ENCODE results near the gene GRID1. TPM values are rescaled to one million over a fixed set of nuclear protein-coding genes. Genes with fewer than 3 reads are reported as not detected.

GRID1 gene
- polyA plus RNA-seq, 1 of the 3 experiments (the other 2 are of a cell fraction), result 0.13 TPM

DNA sequence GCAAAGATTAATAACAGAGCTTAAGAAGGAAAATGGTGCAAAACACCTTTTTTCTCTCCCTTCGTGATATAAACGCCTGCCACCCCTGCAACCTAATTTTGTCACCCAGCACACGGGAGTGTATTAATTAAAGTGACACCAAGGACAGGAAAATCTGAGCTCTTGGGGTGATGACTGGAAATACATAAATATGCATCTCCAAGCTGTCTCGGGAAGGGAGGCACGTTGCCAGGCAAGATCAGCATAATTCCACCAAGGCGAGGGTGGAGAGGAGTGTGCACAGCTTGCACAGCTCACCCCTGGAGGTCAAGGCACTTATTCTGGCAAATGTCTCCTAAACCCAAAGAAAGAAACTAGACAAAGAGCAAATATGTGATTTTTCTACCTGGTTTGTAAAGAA is 700.9 kb downstream of the GRID1 start:
- ChIA-PET POLR2A (no interaction called here), CTCF (interaction anchor here (0.6 to 1.7 kb wide), 2 partner anchors 14 to 24 kb away, joined by 3 read pairs; no protein-coding TSS in a partner anchor)
- Histone ChIP-seq H2AFZ (ENCODE audit: low read depth) (no peak overlapping the region), H4K20me1 (ENCODE audit: insufficient read depth) (no peaks in the 10 kb centered on the region), H3F3A (replicated peaks; ENCODE audit: insufficient read depth) (no peaks in the 10 kb centered on the region), H3K36me3 (replicated peaks in 1 of 2; ENCODE audit: control insufficient read depth in 1 of 2, insufficient read depth in 2 of 2, low read length in 1 of 2) (no peaks in the 10 kb centered on the region), H3K9ac (no peak overlapping the region), H3K27me3 (ENCODE audit: insufficient read depth) (no peaks in the 10 kb centered on the region), H3K9me3 (no peaks in the 10 kb centered on the region), H3K4me1 (ENCODE audit: control insufficient read depth in 1 of 2, insufficient read depth in 2 of 2, low read depth in 1 of 2, low read length in 1 of 2) (no peaks in the 10 kb centered on the region), H3K4me3 (ENCODE audit: low read depth in 2 of 2, low read length in 1 of 2) (no peak overlapping the region), H3K4me2 (no peak overlapping the region), H3K9me2 (no peaks in the 10 kb centered on the region), H3K79me2 (ENCODE audit: insufficient read depth) (no peaks in the 10 kb centered on the region), H3K27ac (ENCODE audit: low read depth in 2 of 2, low read length in 1 of 2) (no peak overlapping the region)
- 52% methylated on average over 6 of the region's 6 CpGs for WGBS (ENCODE audit: low lambda C conversion rate)
- DNase-seq, result no peak
- TF ChIP-seq, protein P1, sequence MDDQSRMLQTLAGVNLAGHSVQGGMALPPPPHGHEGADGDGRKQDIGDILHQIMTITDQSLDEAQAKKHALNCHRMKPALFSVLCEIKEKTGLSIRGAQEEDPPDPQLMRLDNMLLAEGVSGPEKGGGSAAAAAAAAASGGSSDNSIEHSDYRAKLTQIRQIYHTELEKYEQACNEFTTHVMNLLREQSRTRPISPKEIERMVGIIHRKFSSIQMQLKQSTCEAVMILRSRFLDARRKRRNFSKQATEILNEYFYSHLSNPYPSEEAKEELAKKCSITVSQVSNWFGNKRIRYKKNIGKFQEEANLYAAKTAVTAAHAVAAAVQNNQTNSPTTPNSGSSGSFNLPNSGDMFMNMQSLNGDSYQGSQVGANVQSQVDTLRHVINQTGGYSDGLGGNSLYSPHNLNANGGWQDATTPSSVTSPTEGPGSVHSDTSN (IDR thresholded peaks at IDR 0.05), result no peak
- no peak for TF ChIP-seq YY1 (IDR thresholded peaks at IDR 0.05; ENCODE audit: low read depth)
- TF ChIP-seq, protein P2, sequence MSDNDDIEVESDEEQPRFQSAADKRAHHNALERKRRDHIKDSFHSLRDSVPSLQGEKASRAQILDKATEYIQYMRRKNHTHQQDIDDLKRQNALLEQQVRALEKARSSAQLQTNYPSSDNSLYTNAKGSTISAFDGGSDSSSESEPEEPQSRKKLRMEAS (IDR thresholded peaks at IDR 0.05; ENCODE audit: low read depth), result no peak
- no peak for TF ChIP-seq ELF1 (IDR thresholded peaks at IDR 0.05)

GRCh38 chr10:85665078-85665477 is 701.5 kb downstream of the GRID1 start:
- Histone ChIP-seq H3K9ac (no peak overlapping the region), H3K9me3 (no peaks in the 10 kb centered on the region), H3K79me2 (ENCODE audit: insufficient read depth) (no peaks in the 10 kb centered on the region), H2AFZ (ENCODE audit: low read depth) (no peak overlapping the region), H3K27me3 (ENCODE audit: insufficient read depth) (no peaks in the 10 kb centered on the region), H3K27ac (ENCODE audit: low read depth in 2 of 2, low read length in 1 of 2) (no peak overlapping the region), H4K20me1 (ENCODE audit: insufficient read depth) (no peaks in the 10 kb centered on the region), H3K4me2 (no peak overlapping the region), H3K4me1 (ENCODE audit: control insufficient read depth in 1 of 2, insufficient read depth in 2 of 2, low read depth in 1 of 2, low read length in 1 of 2) (no peaks in the 10 kb centered on the region), H3K9me2 (no peaks in the 10 kb centered on the region), H3K4me3 (ENCODE audit: low read depth in 2 of 2, low read length in 1 of 2) (no peak overlapping the region), H3F3A (replicated peaks; ENCODE audit: insufficient read depth) (no peaks in the 10 kb centered on the region), H3K36me3 (replicated peaks in 1 of 2; ENCODE audit: control insufficient read depth in 1 of 2, insufficient read depth in 2 of 2, low read length in 1 of 2) (no peaks in the 10 kb centered on the region)
- CTCF ChIA-PET, result interaction anchor here (0.6 to 1.7 kb wide), 2 partner anchors 13 to 24 kb away, joined by 3 read pairs; no protein-coding TSS in a partner anchor
- POLR2A ChIA-PET, result no interaction called here
- WGBS (ENCODE audit: low lambda C conversion rate), result 13% methylated on average over 1 of the region's 1 CpG
- no peak for DNase-seq
- TF ChIP-seq, protein P3, sequence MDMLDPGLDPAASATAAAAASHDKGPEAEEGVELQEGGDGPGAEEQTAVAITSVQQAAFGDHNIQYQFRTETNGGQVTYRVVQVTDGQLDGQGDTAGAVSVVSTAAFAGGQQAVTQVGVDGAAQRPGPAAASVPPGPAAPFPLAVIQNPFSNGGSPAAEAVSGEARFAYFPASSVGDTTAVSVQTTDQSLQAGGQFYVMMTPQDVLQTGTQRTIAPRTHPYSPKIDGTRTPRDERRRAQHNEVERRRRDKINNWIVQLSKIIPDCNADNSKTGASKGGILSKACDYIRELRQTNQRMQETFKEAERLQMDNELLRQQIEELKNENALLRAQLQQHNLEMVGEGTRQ (IDR thresholded peaks at IDR 0.05; ENCODE audit: borderline replicate concordance, low read depth, low read length), result no peak
- no peak for TF ChIP-seq NRF1 (IDR thresholded peaks at IDR 0.05; ENCODE audit: low read depth, low read length)
- TF ChIP-seq EP300 (IDR thresholded peaks at IDR 0.05; ENCODE audit: borderline replicate concordance in 1 of 2, low read depth in 1 of 2, low read length in 1 of 2), result no peak
- TF ChIP-seq GABPA (IDR thresholded peaks at IDR 0.05; ENCODE audit: low read depth), result no peak
- TF ChIP-seq TEAD4 (IDR thresholded peaks at IDR 0.05; ENCODE audit: borderline replicate concordance, insufficient read depth), result no peak
- TF ChIP-seq ZBTB33 (IDR thresholded peaks at IDR 0.05; ENCODE audit: borderline replicate concordance, low read depth), result no peak
- TF ChIP-seq, protein P4, sequence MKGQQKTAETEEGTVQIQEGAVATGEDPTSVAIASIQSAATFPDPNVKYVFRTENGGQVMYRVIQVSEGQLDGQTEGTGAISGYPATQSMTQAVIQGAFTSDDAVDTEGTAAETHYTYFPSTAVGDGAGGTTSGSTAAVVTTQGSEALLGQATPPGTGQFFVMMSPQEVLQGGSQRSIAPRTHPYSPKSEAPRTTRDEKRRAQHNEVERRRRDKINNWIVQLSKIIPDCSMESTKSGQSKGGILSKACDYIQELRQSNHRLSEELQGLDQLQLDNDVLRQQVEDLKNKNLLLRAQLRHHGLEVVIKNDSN (IDR thresholded peaks at IDR 0.05; ENCODE audit: borderline replicate concordance, low read depth), result no peak
- TF ChIP-seq MEF2A (IDR thresholded peaks at IDR 0.05; ENCODE audit: borderline replicate concordance, low read depth), result no peak
